LNCaP clone FGC (cell line): ENCODE data around the gene ZNF677.
"Not testable (repeated sequence)": the region's sequence is repeated elsewhere in the genome, so short reads cannot be mapped to it uniquely, and the experiment has no call there.

Experiments
- DNase-seq: peaks from one replicate; pipeline ENCODE4 v3.0.0-alpha.2; 2011; ENCODE audit warnings: low read depth
- H3K4me3 ChIP-seq: 2 replicates; pipeline ENCODE4 v1.5.1; 2011; ENCODE audit warnings: mild to moderate bottlenecking, low read depth, low read length, control low read depth
- TF ChIP-seq, protein P1 (sequence below): IDR thresholded peaks from 2 replicates; pipeline ENCODE4 v1.5.1; 2012; ENCODE audit warnings: mild to moderate bottlenecking; ENCODE audit not compliant: control insufficient read depth, insufficient read depth; ENCODE audit errors: extremely low read depth

ZNF677 gene

DNA sequence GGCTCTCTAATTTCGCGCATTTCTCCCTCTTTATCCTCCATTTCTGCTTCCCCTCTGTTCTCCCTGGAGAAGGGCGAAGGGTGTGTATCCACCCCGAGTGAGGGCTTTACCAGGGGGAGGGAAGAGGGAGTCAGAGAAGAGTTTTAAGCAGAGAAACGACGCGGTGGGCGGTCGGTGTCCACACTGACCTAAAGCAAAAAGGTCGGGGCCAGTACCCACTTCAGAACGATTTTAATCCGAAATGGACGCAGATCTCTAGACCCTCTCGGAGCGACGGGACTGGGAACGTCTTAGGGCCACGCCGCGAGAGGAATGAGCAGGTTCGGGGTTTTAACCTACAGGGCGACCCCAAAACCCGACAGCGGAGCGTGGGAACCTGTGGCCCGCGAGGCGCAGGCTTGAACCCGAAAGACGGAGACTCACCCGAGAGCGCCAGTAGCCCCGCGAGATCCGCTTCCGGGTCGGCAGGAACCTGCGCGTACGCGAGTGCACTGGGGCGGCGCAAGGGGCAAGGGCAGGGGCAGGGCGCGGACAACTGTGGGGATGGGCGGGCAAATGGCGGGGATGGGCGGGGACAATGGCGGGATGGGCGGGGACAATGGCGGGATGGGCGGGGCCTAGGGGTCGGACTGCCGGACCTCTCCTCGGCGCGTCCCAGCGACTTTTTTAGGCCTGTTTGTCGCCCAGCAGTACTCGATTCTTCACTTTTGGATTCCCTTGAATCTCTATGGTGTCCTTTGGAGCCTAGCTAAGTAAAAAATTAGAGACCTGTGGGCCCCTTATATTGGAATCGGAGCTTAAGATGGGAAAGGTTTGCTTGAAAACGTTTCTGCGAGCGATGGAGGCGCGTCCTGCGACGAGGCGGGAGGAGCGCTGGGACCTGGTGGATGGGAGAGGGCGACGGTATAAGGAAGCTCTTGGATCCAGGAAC lies at the start of gene ZNF677:
ZNF677 (minus strand) TSS at position 463 of the 931 bp plus-strand sequence. CDS start 3,323 bp downstream, outside the sequence.
- TF ChIP-seq, protein P1, sequence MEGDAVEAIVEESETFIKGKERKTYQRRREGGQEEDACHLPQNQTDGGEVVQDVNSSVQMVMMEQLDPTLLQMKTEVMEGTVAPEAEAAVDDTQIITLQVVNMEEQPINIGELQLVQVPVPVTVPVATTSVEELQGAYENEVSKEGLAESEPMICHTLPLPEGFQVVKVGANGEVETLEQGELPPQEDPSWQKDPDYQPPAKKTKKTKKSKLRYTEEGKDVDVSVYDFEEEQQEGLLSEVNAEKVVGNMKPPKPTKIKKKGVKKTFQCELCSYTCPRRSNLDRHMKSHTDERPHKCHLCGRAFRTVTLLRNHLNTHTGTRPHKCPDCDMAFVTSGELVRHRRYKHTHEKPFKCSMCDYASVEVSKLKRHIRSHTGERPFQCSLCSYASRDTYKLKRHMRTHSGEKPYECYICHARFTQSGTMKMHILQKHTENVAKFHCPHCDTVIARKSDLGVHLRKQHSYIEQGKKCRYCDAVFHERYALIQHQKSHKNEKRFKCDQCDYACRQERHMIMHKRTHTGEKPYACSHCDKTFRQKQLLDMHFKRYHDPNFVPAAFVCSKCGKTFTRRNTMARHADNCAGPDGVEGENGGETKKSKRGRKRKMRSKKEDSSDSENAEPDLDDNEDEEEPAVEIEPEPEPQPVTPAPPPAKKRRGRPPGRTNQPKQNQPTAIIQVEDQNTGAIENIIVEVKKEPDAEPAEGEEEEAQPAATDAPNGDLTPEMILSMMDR, result no peak
- DNase-seq, result peak; percentile 71
- peak within 1 kb of the TSS; percentile 67 for H3K4me3 ChIP-seq

DNA sequence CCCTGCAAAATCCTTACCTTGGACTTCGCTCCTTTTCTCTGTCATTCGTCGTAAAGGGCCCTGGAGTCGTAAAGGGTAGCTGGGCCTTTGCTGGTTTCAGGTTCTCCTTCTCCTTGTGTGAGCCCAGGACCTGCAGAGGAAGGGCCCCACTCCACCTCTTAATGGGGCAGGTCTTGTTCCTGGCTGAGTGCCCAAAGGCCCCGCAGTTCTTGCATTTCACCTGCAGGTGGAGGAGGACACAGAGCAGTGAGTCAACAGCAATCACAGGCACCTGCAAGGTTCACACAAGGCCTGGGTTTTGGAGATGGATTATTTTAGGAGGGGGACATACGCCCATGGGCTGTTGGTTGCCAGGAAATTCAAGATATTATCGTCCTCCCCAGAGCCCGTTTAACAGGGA lies 46.7 kb upstream of the ZNF677 start:
- DNase-seq, H3K4me3 ChIP-seq: not testable (repeated sequence)

DNA sequence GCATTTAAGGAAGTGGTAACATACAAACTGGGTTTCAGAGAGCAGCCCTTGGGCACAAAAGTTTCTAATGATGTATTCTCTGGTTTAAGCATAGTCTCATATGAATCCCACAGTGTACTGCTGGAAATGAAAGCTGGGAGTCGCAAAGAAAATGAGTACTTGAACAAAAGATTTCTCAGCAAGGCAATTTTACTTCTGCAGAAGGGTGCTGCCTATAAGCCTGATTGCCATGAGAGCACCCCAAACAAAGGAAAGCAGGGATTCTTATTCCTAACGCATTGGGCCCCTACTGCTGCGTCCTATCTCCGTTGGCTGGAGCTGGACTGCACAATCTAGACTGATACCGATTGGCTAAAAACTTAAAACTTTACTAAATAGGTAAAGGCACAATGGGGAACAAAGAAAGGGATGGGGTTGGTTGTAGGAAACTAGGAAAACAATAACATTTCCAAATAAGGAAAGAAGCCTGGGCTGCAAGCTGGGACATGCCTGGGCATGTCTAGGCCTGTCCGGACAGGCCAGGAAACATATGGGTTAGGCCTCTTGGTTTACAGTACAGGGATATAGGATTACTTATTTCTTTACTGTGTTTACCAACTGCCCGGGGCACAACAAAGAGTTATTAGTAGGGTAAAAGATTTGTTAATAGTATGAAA lies 40.2 kb upstream of the ZNF677 start:
- TF ChIP-seq, protein P1, result no peak

DNA sequence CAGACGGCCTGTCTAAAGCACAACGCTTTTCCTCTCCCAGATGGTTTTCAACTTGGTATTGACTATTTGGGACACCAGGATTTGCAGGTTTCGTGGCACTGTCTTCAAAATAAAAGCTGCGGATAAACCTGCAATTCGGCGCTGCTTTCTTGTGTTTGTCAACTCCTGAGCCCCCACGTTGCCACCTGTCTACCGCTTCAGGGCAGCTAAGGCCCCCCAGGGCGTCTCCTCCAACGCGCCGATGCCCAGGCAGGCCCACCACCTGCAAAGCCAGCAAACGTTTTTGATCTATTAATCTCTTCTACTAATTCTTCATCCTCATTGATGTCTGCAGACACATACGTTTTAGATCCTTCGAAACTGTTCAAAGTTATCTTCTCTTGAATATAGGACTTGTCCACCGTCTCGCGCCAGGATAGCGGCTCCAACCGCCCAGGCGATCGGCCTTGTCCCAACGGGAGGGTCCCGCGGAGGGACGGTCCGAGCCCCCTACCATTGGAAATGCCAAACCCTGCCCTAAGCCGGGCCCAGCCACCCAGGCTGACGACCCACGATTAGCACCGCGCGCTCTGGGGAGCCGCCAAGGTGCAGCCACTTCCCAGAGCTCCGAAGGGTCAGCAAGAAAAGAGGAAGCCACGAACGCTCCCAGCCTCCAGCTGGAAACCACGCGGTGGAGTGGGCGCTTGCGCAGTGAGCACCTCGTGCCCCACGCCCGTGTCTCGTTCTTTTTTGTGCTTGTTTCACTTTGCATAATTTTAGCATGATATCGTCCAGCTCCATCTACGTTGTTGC lies 36.3 kb upstream of the ZNF677 start:
- H3K4me3 ChIP-seq, result no peak overlapping the region
- TF ChIP-seq, protein P1, result no peak
- DNase-seq, result no peak

More for the DNA sequence above, 40.2 kb upstream of the ZNF677 start:
- no peak for DNase-seq
- H3K4me3 ChIP-seq, result no peak overlapping the region

DNA sequence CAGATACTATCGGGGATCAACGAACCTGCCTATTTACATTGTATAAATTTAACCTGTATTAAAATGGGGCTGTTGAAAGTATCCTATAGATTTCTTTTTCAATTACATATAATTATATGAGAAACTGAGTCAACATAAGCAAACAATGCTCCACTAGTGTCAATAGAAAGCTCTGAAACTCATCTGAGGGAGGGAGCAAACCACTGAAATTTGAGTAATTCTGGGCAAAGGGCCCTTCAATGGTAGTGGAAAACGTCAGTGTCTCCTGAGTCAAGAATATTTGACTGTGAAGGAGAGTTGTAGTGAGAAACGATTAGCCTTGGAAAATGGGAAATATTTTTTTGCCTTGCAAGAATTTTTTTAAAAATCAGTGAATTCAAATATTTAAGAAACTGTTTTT lies 30.4 kb upstream of the ZNF677 start:
- no peak overlapping the region for H3K4me3 ChIP-seq
- no peak for DNase-seq
- TF ChIP-seq, protein P1, result no peak

DNA sequence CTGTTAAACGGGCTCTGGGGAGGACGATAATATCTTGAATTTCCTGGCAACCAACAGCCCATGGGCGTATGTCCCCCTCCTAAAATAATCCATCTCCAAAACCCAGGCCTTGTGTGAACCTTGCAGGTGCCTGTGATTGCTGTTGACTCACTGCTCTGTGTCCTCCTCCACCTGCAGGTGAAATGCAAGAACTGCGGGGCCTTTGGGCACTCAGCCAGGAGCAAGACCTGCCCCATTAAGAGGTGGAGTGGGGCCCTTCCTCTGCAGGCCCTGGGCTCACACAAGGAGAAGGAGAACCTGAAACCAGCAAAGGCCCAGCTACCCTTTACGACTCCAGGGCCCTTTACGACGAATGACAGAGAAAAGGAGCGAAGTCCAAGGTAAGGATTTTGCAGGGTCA lies 27.3 kb upstream of the ZNF677 start:
- not testable (repeated sequence) for H3K4me3 ChIP-seq, DNase-seq

DNA sequence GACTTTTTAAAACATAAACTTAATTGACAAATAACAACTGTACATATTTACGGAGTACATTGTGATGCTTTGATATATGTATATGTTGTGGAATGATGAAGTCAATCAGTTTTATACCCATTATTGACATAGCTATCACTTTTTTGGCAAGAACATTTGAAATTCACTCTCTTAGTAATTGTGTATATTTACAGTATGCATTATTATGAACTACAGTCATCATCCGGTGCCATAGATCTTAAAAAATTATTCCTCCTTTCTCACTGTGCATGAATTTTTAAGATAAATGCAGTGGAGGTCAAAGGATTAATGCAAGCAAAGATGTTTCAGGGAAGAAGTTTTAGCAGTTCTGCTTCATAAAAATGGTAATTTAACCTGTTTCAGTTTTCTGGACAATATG lies 20.8 kb upstream of the ZNF677 start:
- TF ChIP-seq, protein P1, result no peak
- H3K4me3 ChIP-seq, result no peak overlapping the region
- DNase-seq, result no peak
